ENCODE results near the gene TTLL8.

DNA sequence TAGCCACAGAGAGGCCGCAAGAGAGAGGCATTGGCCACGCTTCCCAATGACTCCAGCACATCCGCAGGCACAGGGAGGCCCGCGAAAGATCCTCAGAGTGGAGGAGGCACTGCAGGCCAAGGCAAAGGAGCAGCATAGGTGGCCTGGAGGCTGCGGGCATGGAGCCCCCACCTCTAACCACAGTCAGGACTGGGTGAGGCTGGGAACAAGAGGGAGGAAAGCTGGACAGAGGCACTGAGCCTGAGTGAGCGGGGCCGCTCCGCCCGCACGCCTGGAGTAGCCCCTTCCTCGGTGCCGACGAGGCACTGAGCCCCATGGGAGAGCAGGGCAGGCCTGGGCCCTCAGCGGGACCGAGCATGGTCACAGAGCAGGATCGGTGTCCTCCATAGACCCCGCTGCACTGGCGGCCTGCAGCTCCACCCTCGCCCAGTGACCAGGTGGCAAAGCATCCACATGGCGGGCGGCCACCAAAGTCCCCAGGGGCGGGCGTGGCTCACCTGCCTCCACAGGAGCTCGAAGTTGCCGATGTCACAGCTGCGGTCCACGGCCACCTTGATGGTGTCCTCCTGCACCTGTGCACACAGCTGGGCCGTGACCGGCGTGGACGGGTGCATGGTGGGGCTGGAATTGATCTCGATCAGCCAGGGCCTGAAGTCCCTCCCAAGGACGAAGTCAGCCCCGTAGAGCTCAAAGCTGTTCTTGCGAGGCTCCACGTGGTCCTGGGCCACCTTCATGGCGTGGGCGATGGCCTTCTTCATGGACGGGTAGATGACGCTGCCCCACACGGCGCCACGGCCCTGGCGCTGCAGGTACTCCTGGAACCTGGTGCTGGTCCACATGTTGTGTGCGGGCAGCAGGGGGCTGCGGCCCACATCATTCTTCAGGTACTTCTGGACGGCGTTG, 26.7 kb downstream of the TTLL8 start:
- TF ChIP-seq, protein P1, sequence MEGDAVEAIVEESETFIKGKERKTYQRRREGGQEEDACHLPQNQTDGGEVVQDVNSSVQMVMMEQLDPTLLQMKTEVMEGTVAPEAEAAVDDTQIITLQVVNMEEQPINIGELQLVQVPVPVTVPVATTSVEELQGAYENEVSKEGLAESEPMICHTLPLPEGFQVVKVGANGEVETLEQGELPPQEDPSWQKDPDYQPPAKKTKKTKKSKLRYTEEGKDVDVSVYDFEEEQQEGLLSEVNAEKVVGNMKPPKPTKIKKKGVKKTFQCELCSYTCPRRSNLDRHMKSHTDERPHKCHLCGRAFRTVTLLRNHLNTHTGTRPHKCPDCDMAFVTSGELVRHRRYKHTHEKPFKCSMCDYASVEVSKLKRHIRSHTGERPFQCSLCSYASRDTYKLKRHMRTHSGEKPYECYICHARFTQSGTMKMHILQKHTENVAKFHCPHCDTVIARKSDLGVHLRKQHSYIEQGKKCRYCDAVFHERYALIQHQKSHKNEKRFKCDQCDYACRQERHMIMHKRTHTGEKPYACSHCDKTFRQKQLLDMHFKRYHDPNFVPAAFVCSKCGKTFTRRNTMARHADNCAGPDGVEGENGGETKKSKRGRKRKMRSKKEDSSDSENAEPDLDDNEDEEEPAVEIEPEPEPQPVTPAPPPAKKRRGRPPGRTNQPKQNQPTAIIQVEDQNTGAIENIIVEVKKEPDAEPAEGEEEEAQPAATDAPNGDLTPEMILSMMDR (IDR thresholded peaks at IDR 0.05) = no peak
- TF ChIP-seq POLR2AphosphoS5 (IDR thresholded peaks at IDR 0.05) = no peak
